ENCODE measurements around the gene RBP4.

The RBP4 gene

DNA sequence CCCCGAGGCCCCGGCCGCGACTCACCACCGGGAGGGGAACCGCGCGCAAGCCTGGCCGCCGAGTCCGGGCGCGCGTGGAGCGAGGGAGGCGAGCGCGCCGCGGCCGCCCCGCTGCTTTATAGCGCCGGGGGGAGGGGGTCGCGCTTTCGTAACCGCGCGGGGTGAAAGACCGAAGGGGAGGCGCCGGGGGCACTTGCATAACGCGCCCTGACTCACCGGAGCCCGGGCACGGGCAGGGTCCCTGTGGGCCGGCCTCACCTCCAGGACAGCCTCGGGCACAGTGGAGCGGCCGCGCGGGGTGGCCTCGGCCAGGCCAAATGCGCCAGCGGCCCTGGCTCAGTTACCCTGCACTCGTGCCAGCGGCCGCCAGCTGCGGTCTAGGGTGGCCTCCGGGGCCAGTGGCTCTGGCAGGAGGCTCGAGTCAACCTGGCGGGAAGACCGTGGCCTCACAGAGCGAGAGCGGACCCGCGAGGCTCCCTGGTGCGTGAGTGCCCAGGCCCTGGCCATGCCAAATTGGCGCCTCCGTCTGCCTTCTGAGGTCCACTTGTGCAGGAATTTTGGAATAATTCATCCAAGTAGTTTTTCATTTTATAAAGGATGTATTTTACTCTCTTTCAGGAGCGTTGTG lies at the start of gene RBP4:
RBP4 (minus strand) TSS at position 90 of the 628 bp plus-strand sequence. CDS start 207 bp downstream, outside the sequence.
- no peak for DNase-seq (ENCODE audit: low spot score)

DNA sequence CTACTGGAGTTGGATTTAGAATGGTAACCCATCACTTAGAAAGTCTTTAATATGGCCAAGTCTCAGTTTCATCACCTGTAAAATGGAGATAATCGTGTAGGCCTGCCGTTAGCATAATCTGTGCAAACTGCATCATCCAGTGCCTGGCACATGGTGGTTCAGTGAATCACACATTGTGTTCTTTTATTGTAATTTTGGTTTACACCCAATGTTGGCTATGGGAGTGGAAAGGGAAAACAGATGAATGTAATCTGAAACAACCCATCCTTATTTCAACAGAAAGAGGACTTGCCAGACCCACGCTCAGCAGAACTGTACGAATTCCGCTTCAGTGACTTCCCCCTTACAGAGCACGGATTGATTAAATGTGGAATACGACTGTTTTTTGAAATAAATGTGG lies 38.8 kb upstream of the RBP4 start:
- no peak for DNase-seq (ENCODE audit: low spot score)

GRCh38 chr10:93630625-93631557 lies 29.9 kb upstream of the RBP4 start:
- DNase-seq (ENCODE audit: low spot score), result no peak

DNA sequence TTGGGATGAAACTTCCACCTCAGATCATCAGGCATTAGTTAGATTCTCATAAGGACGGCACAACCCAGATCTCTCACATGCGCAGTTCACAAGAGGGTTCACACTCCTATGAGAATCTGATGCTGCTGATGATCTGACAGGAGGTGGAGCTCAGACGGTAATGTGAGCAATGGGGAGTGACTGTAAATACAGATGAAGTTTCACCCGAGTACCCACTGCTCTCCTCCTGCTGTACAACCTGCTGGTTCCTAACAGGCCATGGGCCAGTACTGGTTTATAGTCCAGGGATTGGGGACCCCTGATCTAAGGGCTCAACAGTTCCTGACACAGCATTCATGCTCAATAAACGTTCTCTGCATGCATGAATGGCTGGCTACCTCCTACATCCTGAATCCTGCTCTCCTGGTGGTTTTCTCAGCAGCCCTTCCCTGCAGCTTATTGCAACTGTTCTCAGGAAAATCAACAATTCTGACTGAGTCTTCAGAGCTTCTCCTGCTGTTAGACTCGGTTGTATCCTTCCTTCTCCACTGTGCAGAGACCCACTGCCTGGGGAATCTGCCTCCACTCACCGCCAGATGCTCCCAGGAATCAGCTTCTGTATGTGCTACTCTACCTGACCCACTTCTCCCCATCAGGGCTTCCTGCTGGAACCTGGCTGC lies 28.7 kb upstream of the RBP4 start:
- DNase-seq (ENCODE audit: low spot score), result no peak

DNA sequence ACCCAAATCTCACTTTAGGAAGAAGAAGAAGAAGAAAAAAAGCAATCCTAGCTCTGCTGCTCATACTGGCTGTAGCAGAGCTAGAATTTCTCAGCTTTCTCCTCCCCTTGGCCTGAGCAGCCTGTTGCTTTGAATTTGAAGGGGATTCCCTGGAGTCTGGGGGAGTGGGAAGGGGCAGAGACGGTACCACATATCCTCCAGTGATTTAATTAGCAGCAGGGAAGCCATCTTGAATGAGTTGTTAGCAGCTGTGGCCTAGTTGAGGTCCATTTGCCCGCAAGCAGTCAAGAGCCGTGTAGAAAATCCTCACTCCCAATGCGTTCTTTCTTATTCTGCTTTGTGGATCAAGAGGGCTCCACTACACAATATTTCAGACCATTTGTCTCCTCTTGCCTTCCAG lies 27.8 kb upstream of the RBP4 start:
- DNase-seq (ENCODE audit: low spot score), result no peak

GRCh38 chr10:93622942-93623341 lies 21.9 kb upstream of the RBP4 start:
- DNase-seq (ENCODE audit: low spot score), result no peak

GRCh38 chr10:93620925-93621324 lies 19.9 kb upstream of the RBP4 start:
- DNase-seq (ENCODE audit: low spot score), result no peak

- DNase-seq (ENCODE audit: low spot score), result no peak
These were observed 14.7 kb upstream of the RBP4 start for GRCh38 chr10:93615576-93616235.

GRCh38 chr10:93614101-93614825 lies 13.2 kb upstream of the RBP4 start:
- no peak for DNase-seq (ENCODE audit: low spot score)

DNA sequence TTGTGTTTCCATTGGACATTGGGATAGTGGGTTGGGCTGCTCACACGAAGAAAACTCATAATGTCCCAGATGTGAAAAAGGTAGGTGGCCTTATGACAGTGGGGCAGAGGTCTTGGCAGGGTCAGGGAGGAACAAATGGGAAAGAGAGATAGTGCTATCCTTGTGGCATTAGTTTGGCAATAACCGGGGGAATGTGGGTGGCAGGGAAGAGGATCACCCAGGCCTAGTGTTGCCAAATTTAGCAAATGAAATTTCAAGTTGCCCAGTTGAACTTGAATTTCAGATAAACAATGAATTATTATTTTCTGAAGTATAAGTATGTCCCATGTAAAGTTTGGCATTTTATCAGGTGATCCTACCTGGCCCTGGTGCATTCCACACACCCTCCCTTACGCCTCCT lies 12.1 kb upstream of the RBP4 start:
- DNase-seq (ENCODE audit: low spot score), result no peak

GRCh38 chr10:93612311-93612710 lies 11.3 kb upstream of the RBP4 start, which contains the start of gene PDE6C:
Gene PDE6C (plus strand): TSS chr10:93612537. CDS start chr10:93612726, 189 bp downstream.
- DNase-seq (ENCODE audit: low spot score), result no peak

DNA sequence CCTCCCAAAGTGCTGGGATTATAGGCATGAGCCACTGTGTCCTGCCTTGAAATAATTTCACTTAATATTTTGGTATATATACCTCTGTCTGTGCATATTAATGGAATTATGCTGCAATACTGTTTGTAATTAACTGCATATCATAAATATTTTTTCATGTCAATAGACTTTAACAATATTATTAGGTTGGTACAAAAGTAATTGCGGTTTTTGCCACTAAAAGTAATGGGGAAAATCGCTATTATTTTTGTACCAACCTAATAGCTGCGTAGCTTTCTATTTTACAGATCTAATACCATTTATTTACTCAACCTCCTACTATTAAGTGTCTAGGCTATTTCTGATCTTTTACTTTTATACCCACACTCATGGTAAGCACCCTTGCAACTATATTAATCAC lies 7.4 kb upstream of the RBP4 start:
- no peak for DNase-seq (ENCODE audit: low spot score)

DNA sequence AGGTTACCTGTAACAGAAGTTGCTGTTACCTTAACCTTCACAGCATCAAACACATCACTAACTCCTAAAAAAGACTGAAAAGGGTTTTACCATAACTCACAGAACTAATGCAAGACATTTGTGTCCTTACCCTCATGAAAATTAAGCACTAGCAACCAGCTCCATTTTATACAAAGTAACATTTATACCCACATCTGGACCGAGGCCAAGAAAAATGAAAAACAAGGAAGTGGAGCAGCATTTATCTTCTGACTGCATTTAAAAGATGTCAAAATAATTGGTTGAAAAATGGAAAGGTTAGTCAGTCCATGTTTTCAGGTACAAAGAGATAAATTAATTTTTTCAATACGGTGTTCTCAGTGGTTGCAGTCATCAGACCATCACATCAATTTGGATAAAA lies 3.1 kb upstream of the RBP4 start:
- no peak for DNase-seq (ENCODE audit: low spot score)

DNA sequence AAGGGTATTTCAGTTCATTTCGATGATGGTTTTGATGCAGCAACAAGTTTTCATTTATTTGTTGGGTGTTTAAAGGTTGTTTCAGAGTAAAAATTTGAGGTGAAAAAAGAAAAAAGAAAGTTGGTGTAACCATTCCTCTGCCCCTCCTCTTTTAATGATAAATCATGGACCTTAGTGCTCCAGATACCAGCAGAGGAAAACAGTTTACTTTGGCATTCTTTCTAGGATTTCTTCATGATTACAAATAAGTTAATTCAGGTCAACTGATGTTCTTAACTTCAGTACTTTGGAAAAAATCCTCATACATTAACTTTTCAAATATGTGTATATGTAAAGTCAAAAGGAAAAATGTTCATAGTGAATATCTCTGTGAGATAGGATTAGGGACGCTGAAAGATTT lies 2.0 kb upstream of the RBP4 start:
- no peak for DNase-seq (ENCODE audit: low spot score)

GRCh38 chr10:93601774-93602162 lies 733 bp upstream of the RBP4 start:
- no peak for DNase-seq (ENCODE audit: low spot score)

DNA sequence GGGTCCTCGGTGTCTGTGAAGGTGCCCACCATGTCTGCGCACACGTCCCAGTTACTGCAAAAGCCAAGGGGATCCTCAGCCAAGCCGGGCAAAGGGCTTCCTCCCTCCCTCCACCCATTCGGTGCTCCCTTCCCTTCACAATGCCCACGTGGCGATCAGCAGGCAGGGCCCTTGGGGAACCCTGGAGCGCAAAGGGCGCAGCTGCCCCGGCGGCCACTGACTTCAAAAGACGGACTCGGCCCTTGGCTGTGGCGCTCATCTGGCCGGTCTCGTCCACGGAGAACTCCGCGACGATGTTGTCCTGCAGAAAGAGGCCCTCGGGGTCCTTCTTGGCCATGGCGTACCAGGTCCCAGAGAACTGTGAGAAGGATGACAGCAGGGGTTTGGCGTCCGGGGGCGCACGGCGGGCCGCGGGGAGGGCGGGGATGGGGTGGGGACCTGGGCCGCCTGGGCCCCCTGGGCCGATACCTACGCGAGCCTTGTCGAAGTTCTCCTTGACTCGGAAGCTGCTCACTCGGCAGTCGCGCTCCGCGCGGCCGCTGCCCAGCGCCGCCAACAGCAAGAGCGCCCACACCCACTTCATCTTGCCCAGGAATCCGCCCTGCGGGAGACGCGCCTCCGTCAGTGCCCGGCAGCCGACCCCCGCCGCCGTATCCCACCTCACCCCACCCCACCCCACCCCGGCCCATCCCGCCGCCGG lies 439 bp downstream of the RBP4 start:
- no peak for DNase-seq (ENCODE audit: low spot score)

- DNase-seq (ENCODE audit: low spot score), result no peak
These were observed 1.3 kb downstream of the RBP4 start for GRCh38 chr10:93599778-93600177.

DNA sequence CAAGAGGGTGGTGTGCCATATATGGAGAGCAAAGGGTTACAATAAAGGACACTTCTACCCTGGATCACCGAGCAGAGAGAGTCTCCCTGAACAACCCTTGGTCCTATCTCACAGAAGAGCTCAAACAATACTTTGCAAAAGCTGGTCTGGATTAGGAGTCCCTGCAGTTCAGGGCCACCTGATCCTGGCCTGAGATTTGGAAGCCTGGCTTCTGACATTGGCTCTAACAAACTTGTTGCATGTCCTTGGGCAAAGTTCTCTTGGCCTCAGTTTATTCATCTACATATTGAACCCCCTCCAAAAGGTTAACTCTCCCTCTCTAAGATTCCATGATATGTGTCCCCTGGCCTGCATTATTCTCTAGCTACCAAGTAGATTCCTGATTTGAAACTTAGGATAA lies 1.7 kb downstream of the RBP4 start:
- DNase-seq (ENCODE audit: low spot score), result no peak

DNA sequence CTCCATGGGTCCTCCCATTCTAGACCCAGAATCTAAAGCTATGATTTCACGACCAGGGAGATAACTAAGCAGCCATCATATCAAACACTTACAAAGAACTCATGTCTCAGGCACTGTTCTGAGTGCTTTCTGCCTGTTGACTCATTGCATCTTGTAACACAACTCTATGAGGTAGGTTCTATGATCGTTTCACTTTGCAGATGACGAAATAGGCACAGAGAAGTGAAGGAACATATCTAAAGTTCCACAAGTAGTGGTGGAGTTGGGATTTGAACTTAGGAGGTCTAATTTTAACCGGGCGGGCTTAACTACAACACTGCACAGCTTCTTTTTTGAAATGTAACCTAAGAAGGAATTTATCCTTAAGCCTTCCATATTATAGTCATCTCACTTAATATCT lies 2.9 kb downstream of the RBP4 start:
- DNase-seq (ENCODE audit: low spot score), result no peak

DNA sequence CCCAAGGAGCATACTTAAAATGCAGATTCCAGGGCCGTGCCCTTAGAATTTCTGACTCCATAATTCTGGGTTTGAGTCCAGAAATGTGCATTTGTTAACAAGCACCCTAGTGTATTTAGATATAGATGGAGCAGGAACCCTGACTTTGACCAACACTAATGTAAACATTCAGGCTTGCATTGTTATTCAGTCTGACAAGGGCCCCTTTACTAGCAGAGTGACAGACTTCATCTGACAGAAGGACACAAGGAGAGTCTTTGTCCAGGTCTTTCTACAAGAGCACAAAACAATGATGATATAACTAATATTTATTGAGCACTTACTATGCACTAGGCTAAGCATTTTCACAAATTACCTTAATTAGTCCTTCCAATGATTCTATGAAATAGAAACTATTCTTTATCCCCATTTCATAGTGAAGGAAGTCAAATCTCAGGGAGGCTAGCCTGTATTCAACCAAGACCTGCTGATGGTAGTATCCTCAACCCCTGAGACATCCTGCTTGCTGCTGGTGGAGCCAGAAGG lies 3.9 kb downstream of the RBP4 start:
- DNase-seq (ENCODE audit: low spot score), result no peak

GRCh38 chr10:93596539-93596938 lies 4.5 kb downstream of the RBP4 start:
- no peak for DNase-seq (ENCODE audit: low spot score)

Data from NAMALWA (cell line).